ENCODE results near the gene DBNDD2. TPM values are rescaled to one million over a fixed set of nuclear protein-coding genes. Genes with fewer than 3 reads are reported as not detected.

DBNDD2 gene
- total RNA-seq, 1 donor from 2014 or later = 82.2 TPM

GRCh38 chr20:45409521-45410272 lies 1.6 kb downstream of the DBNDD2 start:
- intact Hi-C loops (cut with DNase I) = no loop called here
- ATAC-seq = no peak
- Histone ChIP-seq H3K9me3 (no peaks in the 10 kb centered on the region), H3K4me3 (no peak overlapping the region), H3K27me3 (ENCODE audit: low read depth) (no peaks in the 10 kb centered on the region), H3K27ac (no peak overlapping the region), H3K36me3 (peaks cover 36% of the 10 kb centered on the region), H3K4me1 (peaks cover 29% of the 10 kb centered on the region)
- DNase-seq = no peak
- no peak for TF ChIP-seq CTCF (IDR thresholded peaks at IDR 0.05)

- H3K27ac ChIP-seq = no peak overlapping the region
- H3K27me3 ChIP-seq (ENCODE audit: low read depth) = no peaks in the 10 kb centered on the region
- no peak overlapping the region for H3K4me3 ChIP-seq
- DNase-seq (no peak), ATAC-seq (no peak)
- TF ChIP-seq CTCF (IDR thresholded peaks at IDR 0.05) = no peak
- H3K4me1 ChIP-seq = peaks cover 28% of the 10 kb centered on the region
- peaks cover 36% of the 10 kb centered on the region for H3K36me3 ChIP-seq
- no peaks in the 10 kb centered on the region for H3K9me3 ChIP-seq
- intact Hi-C loops (cut with DNase I) = no loop called here
Measured at GRCh38 chr20:45410887-45411286, 2.8 kb downstream of the DBNDD2 start.

- no peaks in the 10 kb centered on the region for H3K27me3 ChIP-seq (ENCODE audit: low read depth)
- peaks cover 35% of the 10 kb centered on the region for H3K4me1 ChIP-seq
- H3K4me3 ChIP-seq = no peak overlapping the region
- H3K9me3 ChIP-seq = no peaks in the 10 kb centered on the region
- no peak overlapping the region for H3K27ac ChIP-seq
- peaks cover 36% of the 10 kb centered on the region for H3K36me3 ChIP-seq
- no peak for ATAC-seq
- intact Hi-C loops (cut with DNase I) = no loop called here
- DNase-seq = no peak
- no peak for TF ChIP-seq CTCF (IDR thresholded peaks at IDR 0.05)
Measured at GRCh38 chr20:45412653-45413052, 4.6 kb downstream of the DBNDD2 start.

GRCh38 chr20:45413479-45413878 lies 5.4 kb downstream of the DBNDD2 start:
- Histone ChIP-seq H3K27me3 (ENCODE audit: low read depth) (no peaks in the 10 kb centered on the region), H3K9me3 (no peaks in the 10 kb centered on the region), H3K4me1 (peaks cover 33% of the 10 kb centered on the region), H3K36me3 (peaks cover 41% of the 10 kb centered on the region), H3K27ac (no peak overlapping the region), H3K4me3 (no peak overlapping the region)
- intact Hi-C loops (cut with DNase I) = no loop called here
- TF ChIP-seq CTCF (IDR thresholded peaks at IDR 0.05) = no peak
- DNase-seq (no peak), ATAC-seq (no peak)

GRCh38 chr20:45415822-45416637 lies 7.9 kb downstream of the DBNDD2 start, which contains the start of gene PIGT:
PIGT (plus strand) TSS chr20:45416141; CDS start chr20:45416157, 16 bp downstream.
- intact Hi-C loops (cut with DNase I) = no loop called here
- Histone ChIP-seq H3K4me3 (peak within 1 kb of the TSS; percentile 96), H3K27ac (peak within 1 kb of the TSS; percentile 89), H3K9me3 (no peaks in the 10 kb centered on the region), H3K27me3 (ENCODE audit: low read depth) (no peaks in the 10 kb centered on the region), H3K36me3 (peaks cover 45% of the 10 kb centered on the region), H3K4me1 (peaks cover 32% of the 10 kb centered on the region)
- TF ChIP-seq CTCF (IDR thresholded peaks at IDR 0.05) = no peak
- DNase-seq (peak; percentile 92), ATAC-seq (peak; percentile 93 to 98)

All from lower lobe of right lung (tissue), 2 donors.